ENCODE measurements around the gene B3GNT2. TPM values are rescaled to one million over a fixed set of nuclear protein-coding genes. Genes with fewer than 3 reads are reported as not detected.

B3GNT2 gene
- total and polyA plus RNA-seq, 9 of the 15 experiments (the other 6 are each of a cell fraction or from before 2014, with no cell fraction given): 6.0 to 38.9 (median 25.0) TPM

DNA sequence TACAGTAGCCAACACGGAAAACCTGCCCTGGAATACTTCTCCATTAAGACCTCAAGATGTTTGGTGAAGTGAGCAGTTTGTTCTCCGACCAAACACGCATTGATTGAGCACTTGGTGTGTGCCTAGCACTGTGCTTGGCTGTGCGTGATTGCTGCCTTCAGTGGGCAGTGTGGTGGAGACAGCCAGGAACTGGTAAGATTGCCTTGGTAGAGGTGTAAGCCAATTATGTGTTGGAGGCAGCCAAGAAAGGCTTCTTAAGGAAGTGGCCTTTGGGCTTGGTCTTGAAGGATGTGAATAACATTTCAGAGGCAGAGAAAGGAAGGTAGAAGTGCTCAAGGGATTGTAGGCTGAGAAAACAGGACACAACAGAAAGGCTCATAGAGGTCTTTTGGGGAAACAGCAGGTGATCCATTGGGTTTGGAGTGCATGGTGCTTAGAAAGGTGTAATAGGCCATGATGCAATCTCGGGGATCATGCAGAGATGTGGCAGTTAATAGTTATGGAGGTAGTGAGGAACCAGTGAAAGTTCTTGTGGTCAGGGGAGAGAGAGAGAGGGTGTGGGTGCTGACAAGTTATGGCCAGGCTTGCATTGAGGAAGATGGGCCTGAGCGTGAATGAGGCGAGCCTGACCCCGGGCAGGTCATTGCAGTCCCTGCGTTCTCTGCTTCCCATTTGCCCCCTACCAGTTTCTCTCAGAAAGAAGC lies 6.3 kb downstream of the B3GNT2 start (continued):
- TF ChIP-seq GTF2F1 (IDR thresholded peaks at IDR 0.05; ENCODE audit: low read depth, low read length) (no peak), TBL1XR1 (IDR thresholded peaks at IDR 0.05; ENCODE audit: low read length in 2 of 2) (no peak), ZNF232 (CRISPR knock-in tag; IDR thresholded peaks at IDR 0.05) (no peak), KDM5B (IDR thresholded peaks at IDR 0.05; ENCODE audit: insufficient replicate concordance, low read depth, low read length) (no peak), SETDB1 (IDR thresholded peaks at IDR 0.05; ENCODE audit: low read length) (no peak), CREBBP (IDR thresholded peaks at IDR 0.05; ENCODE audit: low read depth, low read length) (no peak), DPF2 (IDR thresholded peaks at IDR 0.05) (peak; percentile 34; the same call in 1 of the 2 replicates), FOXJ3 (CRISPR knock-in tag; IDR thresholded peaks at IDR 0.05) (no peak), ZNF165 (CRISPR knock-in tag; IDR thresholded peaks at IDR 0.05; ENCODE audit: borderline replicate concordance) (no peak), ZNF444 (CRISPR knock-in tag; IDR thresholded peaks at IDR 0.05) (no peak), PHB2 (IDR thresholded peaks at IDR 0.05; ENCODE audit: low read depth) (no peak), SREBF2 (CRISPR knock-in tag; IDR thresholded peaks at IDR 0.05) (no peak), CC2D1A (IDR thresholded peaks at IDR 0.05) (0 out of 2 replicates have a peak, but pooled peaks have one; percentile 35), ARID1B (IDR thresholded peaks at IDR 0.05) (peak; percentile 32; the same call in 1 of the 2 replicates), MCM7 (IDR thresholded peaks at IDR 0.05) (no peak), CBFB (CRISPR knock-in tag; IDR thresholded peaks at IDR 0.05) (peak; percentile 84), RFX5 (IDR thresholded peaks at IDR 0.05; ENCODE audit: low read depth, low read length) (no peak), U2AF1 (optimal IDR thresholded peaks at IDR 0.05; ENCODE audit: low read depth, low read length) (no peak), ZBTB8A (IDR thresholded peaks at IDR 0.05; ENCODE audit: partially characterized antibody) (no peak), KAT2B (IDR thresholded peaks at IDR 0.05; ENCODE audit: low read depth, low read length) (no peak), ZC3H11A (IDR thresholded peaks at IDR 0.05; ENCODE audit: low read depth, low read length) (no peak)
- TF ChIP-seq, protein P1, sequence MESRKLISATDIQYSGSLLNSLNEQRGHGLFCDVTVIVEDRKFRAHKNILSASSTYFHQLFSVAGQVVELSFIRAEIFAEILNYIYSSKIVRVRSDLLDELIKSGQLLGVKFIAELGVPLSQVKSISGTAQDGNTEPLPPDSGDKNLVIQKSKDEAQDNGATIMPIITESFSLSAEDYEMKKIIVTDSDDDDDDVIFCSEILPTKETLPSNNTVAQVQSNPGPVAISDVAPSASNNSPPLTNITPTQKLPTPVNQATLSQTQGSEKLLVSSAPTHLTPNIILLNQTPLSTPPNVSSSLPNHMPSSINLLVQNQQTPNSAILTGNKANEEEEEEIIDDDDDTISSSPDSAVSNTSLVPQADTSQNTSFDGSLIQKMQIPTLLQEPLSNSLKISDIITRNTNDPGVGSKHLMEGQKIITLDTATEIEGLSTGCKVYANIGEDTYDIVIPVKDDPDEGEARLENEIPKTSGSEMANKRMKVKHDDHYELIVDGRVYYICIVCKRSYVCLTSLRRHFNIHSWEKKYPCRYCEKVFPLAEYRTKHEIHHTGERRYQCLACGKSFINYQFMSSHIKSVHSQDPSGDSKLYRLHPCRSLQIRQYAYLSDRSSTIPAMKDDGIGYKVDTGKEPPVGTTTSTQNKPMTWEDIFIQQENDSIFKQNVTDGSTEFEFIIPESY (CRISPR knock-in tag; IDR thresholded peaks at IDR 0.05): no peak
- TF ChIP-seq, protein P2, sequence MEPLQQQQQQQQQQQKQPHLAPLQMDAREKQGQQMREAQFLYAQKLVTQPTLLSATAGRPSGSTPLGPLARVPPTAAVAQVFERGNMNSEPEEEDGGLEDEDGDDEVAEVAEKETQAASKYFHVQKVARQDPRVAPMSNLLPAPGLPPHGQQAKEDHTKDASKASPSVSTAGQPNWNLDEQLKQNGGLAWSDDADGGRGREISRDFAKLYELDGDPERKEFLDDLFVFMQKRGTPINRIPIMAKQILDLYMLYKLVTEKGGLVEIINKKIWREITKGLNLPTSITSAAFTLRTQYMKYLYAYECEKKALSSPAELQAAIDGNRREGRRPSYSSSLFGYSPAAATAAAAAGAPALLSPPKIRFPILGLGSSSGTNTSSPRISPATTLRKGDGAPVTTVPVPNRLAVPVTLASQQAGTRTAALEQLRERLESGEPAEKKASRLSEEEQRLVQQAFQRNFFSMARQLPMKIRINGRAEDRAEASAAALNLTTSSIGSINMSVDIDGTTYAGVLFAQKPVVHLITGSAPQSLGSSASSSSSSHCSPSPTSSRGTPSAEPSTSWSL (CRISPR knock-in tag; IDR thresholded peaks at IDR 0.05; ENCODE audit: borderline replicate concordance): no peak
- TF ChIP-seq, protein P3, sequence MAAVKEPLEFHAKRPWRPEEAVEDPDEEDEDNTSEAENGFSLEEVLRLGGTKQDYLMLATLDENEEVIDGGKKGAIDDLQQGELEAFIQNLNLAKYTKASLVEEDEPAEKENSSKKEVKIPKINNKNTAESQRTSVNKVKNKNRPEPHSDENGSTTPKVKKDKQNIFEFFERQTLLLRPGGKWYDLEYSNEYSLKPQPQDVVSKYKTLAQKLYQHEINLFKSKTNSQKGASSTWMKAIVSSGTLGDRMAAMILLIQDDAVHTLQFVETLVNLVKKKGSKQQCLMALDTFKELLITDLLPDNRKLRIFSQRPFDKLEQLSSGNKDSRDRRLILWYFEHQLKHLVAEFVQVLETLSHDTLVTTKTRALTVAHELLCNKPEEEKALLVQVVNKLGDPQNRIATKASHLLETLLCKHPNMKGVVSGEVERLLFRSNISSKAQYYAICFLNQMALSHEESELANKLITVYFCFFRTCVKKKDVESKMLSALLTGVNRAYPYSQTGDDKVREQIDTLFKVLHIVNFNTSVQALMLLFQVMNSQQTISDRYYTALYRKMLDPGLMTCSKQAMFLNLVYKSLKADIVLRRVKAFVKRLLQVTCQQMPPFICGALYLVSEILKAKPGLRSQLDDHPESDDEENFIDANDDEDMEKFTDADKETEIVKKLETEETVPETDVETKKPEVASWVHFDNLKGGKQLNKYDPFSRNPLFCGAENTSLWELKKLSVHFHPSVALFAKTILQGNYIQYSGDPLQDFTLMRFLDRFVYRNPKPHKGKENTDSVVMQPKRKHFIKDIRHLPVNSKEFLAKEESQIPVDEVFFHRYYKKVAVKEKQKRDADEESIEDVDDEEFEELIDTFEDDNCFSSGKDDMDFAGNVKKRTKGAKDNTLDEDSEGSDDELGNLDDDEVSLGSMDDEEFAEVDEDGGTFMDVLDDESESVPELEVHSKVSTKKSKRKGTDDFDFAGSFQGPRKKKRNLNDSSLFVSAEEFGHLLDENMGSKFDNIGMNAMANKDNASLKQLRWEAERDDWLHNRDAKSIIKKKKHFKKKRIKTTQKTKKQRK (IDR thresholded peaks at IDR 0.05; ENCODE audit: borderline replicate concordance, low read depth, low read length): no peak

Data from K562 (cell line).